CD8-positive, alpha-beta memory T cell (primary cell): ENCODE measurements around the gene PAX5. TPM values are rescaled to one million over a fixed set of nuclear protein-coding genes. Genes with fewer than 3 reads are reported as not detected.

ENCODE experiments used
- CTCF ChIA-PET: fragments of 350-600 bp; sonication (Branson Sonifier 250); formaldehyde crosslinking; loops from one replicate; lab custom pipeline; 2021; ENCODE audit warnings: antibody characterized with exemption; lab: Charles Lee
- POLR2A ChIA-PET: fragments of 350-600 bp; sonication (Branson Sonifier 250); formaldehyde crosslinking; loops from one replicate; lab custom pipeline; 2021; ENCODE audit warnings: antibody characterized with exemption; lab: Charles Lee
- DNase-seq, 5 donors: peaks; one replicate each; pipeline versions ENCODE4 v3.0.0 to v3.0.0-alpha.2; 2020 to 2022; ENCODE audit warnings: mixed read lengths in 1 of 5
- H3K27ac ChIP-seq: one replicate; pipeline ENCODE4 v1.7.0; 2013; ENCODE audit warnings: low read depth, mild to moderate bottlenecking, low read length, moderate library complexity
- H3K27me3 ChIP-seq: 2 replicates; pipeline ENCODE4 v1.7.0; 2013; ENCODE audit warnings: low read length, mild to moderate bottlenecking; ENCODE audit not compliant: insufficient read depth, poor library complexity, severe bottlenecking
- H3K36me3 ChIP-seq: 2 replicates; pipeline ENCODE4 v1.7.0; 2013; ENCODE audit warnings: mild to moderate bottlenecking, low read length, moderate library complexity; ENCODE audit not compliant: insufficient read depth
- H3K4me1 ChIP-seq: 2 replicates; pipeline ENCODE4 v1.7.0; 2013; ENCODE audit warnings: mild to moderate bottlenecking, low read length, moderate library complexity; ENCODE audit not compliant: insufficient read depth
- H3K4me3 ChIP-seq: 2 replicates; pipeline ENCODE4 v1.7.0; 2013; ENCODE audit warnings: mild to moderate bottlenecking, low read length
- H3K9me3 ChIP-seq: 2 replicates; pipeline ENCODE4 v1.7.0; 2013; ENCODE audit warnings: mild to moderate bottlenecking, low read length
- H3K27ac Mint-ChIP-seq, 8 donors: one replicate each; pipeline ENCODE4 v1.8.0; 2020 to 2021; ENCODE audit warnings: mixed read lengths in 8 of 8, mild to moderate bottlenecking in 6 of 8, inconsistent platforms in 3 of 8, moderate library complexity in 3 of 8
- H3K27me3 Mint-ChIP-seq, 2 donors: one replicate each; pipeline ENCODE4 v1.8.0; 2020 to 2021; ENCODE audit warnings: mixed read lengths in 2 of 2, mild to moderate bottlenecking in 1 of 2, moderate library complexity in 1 of 2
- H3K36me3 Mint-ChIP-seq, 3 donors: one replicate each; pipeline ENCODE4 v1.8.0; 2020 to 2021; ENCODE audit warnings: mixed read lengths in 3 of 3, inconsistent platforms in 1 of 3, mild to moderate bottlenecking in 1 of 3
- H3K4me1 Mint-ChIP-seq, 3 donors: one replicate each; pipeline ENCODE4 v1.8.0; 2020 to 2021; ENCODE audit warnings: mixed read lengths in 3 of 3, inconsistent platforms in 1 of 3, mild to moderate bottlenecking in 1 of 3
- H3K4me3 Mint-ChIP-seq, 7 donors: one replicate each; pipeline ENCODE4 v1.8.0; 2020 to 2021; ENCODE audit warnings: mixed read lengths in 7 of 7, mild to moderate bottlenecking in 6 of 7, moderate library complexity in 4 of 7, inconsistent platforms in 2 of 7
- H3K9me3 Mint-ChIP-seq, 5 donors: one replicate each; pipeline ENCODE4 v1.8.0; 2020 to 2022; ENCODE audit warnings: mixed read lengths in 5 of 5, mild to moderate bottlenecking in 3 of 5, moderate library complexity in 2 of 5, inconsistent platforms in 1 of 5
- polyA plus RNA-seq: library from polyadenylated mRNA; unstranded; fragments of 300-500 nt; fragmentation: Illumina TruSeq; gene quantifications from one replicate; pipeline ENCODE4 v1.2.3, GENCODE V29; 2021
- total RNA-seq, 2 experiments: library from RNA; stranded (reverse); gene quantifications; one replicate each; pipeline ENCODE4 v1.2.3, GENCODE V29; 2021

Gene PAX5
- total and polyA plus RNA-seq, 3 experiments from 2014 or later, result 0.18 to 0.29 TPM; not detected in 1

- POLR2A ChIA-PET, result no interaction called here
- Histone ChIP-seq H3K9me3 (no peaks in the 10 kb centered on the region), H3K27me3 (no peaks in the 10 kb centered on the region), H3K27ac (no peak overlapping the region), H3K4me1 (no peaks in the 10 kb centered on the region), H3K36me3 (no peaks in the 10 kb centered on the region), H3K4me3 (no peak overlapping the region)
- H3K4me3 Mint-ChIP-seq, result no peak overlapping the region
- peaks cover 7 to 15% of the 10 kb centered on the region in 2 donors for H3K27me3 Mint-ChIP-seq
- peak overlapping the region in 1 of 8 donors; percentile 17 for H3K27ac Mint-ChIP-seq
- no peak for DNase-seq
- peaks cover 0 to 2% (median 0%) of the 10 kb centered on the region in 3 donors for H3K36me3 Mint-ChIP-seq
- H3K4me1 Mint-ChIP-seq, result no peaks in the 10 kb centered on the region
- H3K9me3 Mint-ChIP-seq, result peaks cover 3 to 8% (median 5%) of the 10 kb centered on the region in 5 donors
- CTCF ChIA-PET, result no interaction called here
These were observed 99.5 kb downstream of the PAX5 start for GRCh38 chr9:36934478-36935065.

DNA sequence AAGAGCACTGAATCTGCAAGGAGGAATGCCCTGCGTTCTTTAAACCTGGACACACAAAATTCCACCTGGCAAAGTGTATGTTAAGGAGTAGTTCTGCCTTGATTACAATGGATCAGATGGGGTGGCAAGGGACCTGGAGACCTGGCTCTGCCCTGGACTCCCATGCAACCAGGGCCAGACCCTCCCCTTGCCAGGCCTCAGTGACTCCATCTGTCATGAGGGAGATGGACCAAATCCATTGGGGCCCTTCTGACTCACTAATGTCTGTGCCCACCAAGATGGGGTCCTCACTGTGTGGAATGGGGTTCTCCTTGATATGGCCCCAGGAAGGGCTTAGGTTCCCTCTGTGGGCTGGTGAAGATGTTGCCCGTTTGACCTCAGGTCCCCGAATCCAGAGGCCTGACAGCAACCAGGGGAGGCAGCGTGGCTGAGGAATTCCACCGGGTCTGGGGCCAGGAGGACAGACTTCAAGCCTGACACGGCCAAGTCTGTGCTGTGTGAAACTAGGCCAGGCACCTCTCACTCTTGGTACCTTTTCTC lies 100.3 kb downstream of the PAX5 start:
- H3K4me1 ChIP-seq, result no peaks in the 10 kb centered on the region
- H3K4me3 Mint-ChIP-seq, result no peak overlapping the region
- no peak overlapping the region for H3K27ac Mint-ChIP-seq
- ChIA-PET POLR2A (no interaction called here), CTCF (no interaction called here)
- no peak overlapping the region for H3K4me3 ChIP-seq
- no peak overlapping the region for H3K27ac ChIP-seq
- DNase-seq, result no peak
- H3K36me3 Mint-ChIP-seq, result peaks cover 0 to 2% (median 0%) of the 10 kb centered on the region in 3 donors
- peaks cover 9 to 12% of the 10 kb centered on the region in 2 donors for H3K27me3 Mint-ChIP-seq
- H3K4me1 Mint-ChIP-seq, result no peaks in the 10 kb centered on the region
- no peaks in the 10 kb centered on the region for H3K9me3 ChIP-seq
- H3K36me3 ChIP-seq, result no peaks in the 10 kb centered on the region
- no peaks in the 10 kb centered on the region for H3K27me3 ChIP-seq
- H3K9me3 Mint-ChIP-seq, result peaks cover 3 to 8% (median 5%) of the 10 kb centered on the region in 5 donors

- ChIA-PET POLR2A (no interaction called here), CTCF (no interaction called here)
- Mint-ChIP-seq H3K27ac (no peak overlapping the region), H3K36me3 (peaks cover 0 to 2% (median 0%) of the 10 kb centered on the region in 3 donors), H3K9me3 (peaks cover 3 to 8% (median 5%) of the 10 kb centered on the region in 5 donors), H3K4me1 (no peaks in the 10 kb centered on the region), H3K27me3 (peaks cover 9 to 12% of the 10 kb centered on the region in 2 donors), H3K4me3 (no peak overlapping the region)
- Histone ChIP-seq H3K27me3 (no peaks in the 10 kb centered on the region), H3K4me1 (no peaks in the 10 kb centered on the region), H3K9me3 (no peaks in the 10 kb centered on the region), H3K27ac (no peak overlapping the region), H3K36me3 (no peaks in the 10 kb centered on the region), H3K4me3 (no peak overlapping the region)
- no peak for DNase-seq
These were observed 101.9 kb downstream of the PAX5 start for GRCh38 chr9:36932198-36932597.

DNA sequence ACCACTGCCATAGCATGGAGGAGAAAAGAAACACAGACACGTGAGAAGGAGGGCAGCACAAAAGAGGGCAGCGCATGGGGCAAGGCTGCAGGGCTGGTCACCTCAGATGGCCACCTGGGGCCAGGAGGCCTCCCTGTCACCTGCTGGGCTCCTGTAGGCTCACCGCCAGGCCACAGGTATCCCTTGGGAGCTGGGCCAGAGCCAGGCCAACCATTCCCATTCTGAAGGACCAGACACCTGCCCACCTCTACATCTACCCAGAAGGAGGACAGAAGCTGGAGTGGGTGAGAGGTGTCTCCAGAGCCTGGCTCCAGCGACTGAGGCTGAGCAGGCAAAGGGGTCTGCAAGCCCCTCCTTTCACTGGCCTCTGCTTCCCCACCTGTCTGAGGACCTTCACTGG lies 103.1 kb downstream of the PAX5 start:
- H3K36me3 Mint-ChIP-seq, result peaks cover 0 to 2% (median 0%) of the 10 kb centered on the region in 3 donors
- Histone ChIP-seq H3K4me1 (no peaks in the 10 kb centered on the region), H3K27ac (no peak overlapping the region), H3K36me3 (no peaks in the 10 kb centered on the region), H3K9me3 (no peaks in the 10 kb centered on the region), H3K4me3 (no peak overlapping the region), H3K27me3 (no peaks in the 10 kb centered on the region)
- ChIA-PET CTCF (no interaction called here), POLR2A (no interaction called here)
- no peaks in the 10 kb centered on the region for H3K4me1 Mint-ChIP-seq
- H3K4me3 Mint-ChIP-seq, result no peak overlapping the region
- no peak for DNase-seq
- H3K9me3 Mint-ChIP-seq, result peaks cover 3 to 8% (median 5%) of the 10 kb centered on the region in 5 donors
- H3K27ac Mint-ChIP-seq, result no peak overlapping the region
- peaks cover 6 to 12% of the 10 kb centered on the region in 2 donors for H3K27me3 Mint-ChIP-seq

GRCh38 chr9:36929350-36929675 lies 104.8 kb downstream of the PAX5 start:
- H3K36me3 Mint-ChIP-seq, result peaks cover 0 to 2% (median 0%) of the 10 kb centered on the region in 3 donors
- no peaks in the 10 kb centered on the region for H3K27me3 ChIP-seq

DNA sequence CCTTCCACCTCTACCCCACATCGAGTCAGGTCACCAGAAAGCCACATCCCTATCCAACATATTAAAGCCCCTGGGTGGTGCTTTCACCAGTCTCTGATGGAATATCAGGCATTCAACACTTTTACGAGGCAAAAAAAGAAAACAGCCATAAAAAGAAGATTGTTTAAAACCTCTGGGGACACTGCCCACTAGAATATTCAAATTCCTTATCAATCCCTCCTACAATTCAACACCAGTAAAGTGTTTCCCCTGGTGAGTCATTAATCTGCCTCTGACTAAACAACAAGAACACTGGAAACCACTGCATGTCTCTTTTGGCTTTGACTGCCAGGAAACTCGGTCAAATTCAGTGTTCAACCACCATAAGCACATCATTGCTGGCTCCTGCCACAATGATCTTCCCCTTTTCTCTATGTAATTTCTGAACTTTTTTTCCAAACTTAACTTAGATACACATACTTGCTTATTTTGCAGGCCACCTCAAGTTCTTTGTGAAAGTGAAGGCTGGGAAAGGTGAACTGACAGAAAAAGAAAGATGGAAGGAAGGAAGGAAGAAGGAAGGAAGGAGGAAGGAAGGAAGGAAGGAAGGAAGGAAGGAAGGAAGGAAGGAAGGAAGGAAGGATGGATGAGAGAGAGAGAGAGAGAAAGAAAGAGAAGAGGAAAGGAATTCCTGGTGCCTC lies 105.3 kb downstream of the PAX5 start:
- peaks cover 0 to 2% (median 0%) of the 10 kb centered on the region in 3 donors for H3K36me3 Mint-ChIP-seq
- CTCF ChIA-PET, result no interaction called here
- H3K4me1 Mint-ChIP-seq, result no peaks in the 10 kb centered on the region
- no peaks in the 10 kb centered on the region for H3K36me3 ChIP-seq
- H3K4me1 ChIP-seq, result no peaks in the 10 kb centered on the region
- H3K27ac Mint-ChIP-seq, result peak overlapping the region in 1 of 8 donors; percentile 83
- no peaks in the 10 kb centered on the region for H3K9me3 ChIP-seq
- no peak for DNase-seq
- no peak overlapping the region for H3K4me3 ChIP-seq
- peaks cover 3 to 8% (median 5%) of the 10 kb centered on the region in 5 donors for H3K9me3 Mint-ChIP-seq
- peaks cover 6 to 11% of the 10 kb centered on the region in 2 donors for H3K27me3 Mint-ChIP-seq
- H3K27ac ChIP-seq, result no peak overlapping the region
- POLR2A ChIA-PET, result no interaction called here
- no peak overlapping the region for H3K4me3 Mint-ChIP-seq
- no peaks in the 10 kb centered on the region for H3K27me3 ChIP-seq

More at GRCh38 chr9:36929350-36929675, 104.8 kb downstream of the PAX5 start:
- H3K4me3 ChIP-seq, result no peak overlapping the region
- POLR2A ChIA-PET, result no interaction called here
- Mint-ChIP-seq H3K27ac (no peak overlapping the region), H3K27me3 (peaks cover 6 to 12% of the 10 kb centered on the region in 2 donors), H3K4me1 (no peaks in the 10 kb centered on the region), H3K9me3 (peaks cover 3 to 8% (median 5%) of the 10 kb centered on the region in 5 donors), H3K4me3 (no peak overlapping the region)
- H3K4me1 ChIP-seq, result no peaks in the 10 kb centered on the region
- CTCF ChIA-PET, result no interaction called here
- no peaks in the 10 kb centered on the region for H3K36me3 ChIP-seq
- no peaks in the 10 kb centered on the region for H3K9me3 ChIP-seq
- no peak for DNase-seq
- H3K27ac ChIP-seq, result no peak overlapping the region

- no peak overlapping the region for H3K4me3 Mint-ChIP-seq
- no peaks in the 10 kb centered on the region for H3K4me1 ChIP-seq
- DNase-seq, result no peak
- no peak overlapping the region for H3K27ac Mint-ChIP-seq
- H3K9me3 ChIP-seq, result no peaks in the 10 kb centered on the region
- no peak overlapping the region for H3K27ac ChIP-seq
- H3K27me3 Mint-ChIP-seq, result peaks cover 9 to 10% of the 10 kb centered on the region in 2 donors
- CTCF ChIA-PET, result no interaction called here
- POLR2A ChIA-PET, result no interaction called here
- no peaks in the 10 kb centered on the region for H3K4me1 Mint-ChIP-seq
- H3K27me3 ChIP-seq, result no peaks in the 10 kb centered on the region
- H3K9me3 Mint-ChIP-seq, result peaks cover 2 to 7% (median 5%) of the 10 kb centered on the region in 5 donors
- H3K4me3 ChIP-seq, result no peak overlapping the region
- peaks cover 0 to 2% (median 0%) of the 10 kb centered on the region in 3 donors for H3K36me3 Mint-ChIP-seq
- H3K36me3 ChIP-seq, result no peaks in the 10 kb centered on the region
These were observed 105.9 kb downstream of the PAX5 start for GRCh38 chr9:36928210-36928609.

GRCh38 chr9:36924757-36925432 lies 109.2 kb downstream of the PAX5 start:
- H3K36me3 ChIP-seq, result no peaks in the 10 kb centered on the region
- no peaks in the 10 kb centered on the region for H3K36me3 Mint-ChIP-seq
- ChIA-PET CTCF (no interaction called here), POLR2A (no interaction called here)
- no peak overlapping the region for H3K27ac ChIP-seq
- H3K9me3 ChIP-seq, result no peaks in the 10 kb centered on the region
- no peak overlapping the region for H3K4me3 ChIP-seq
- H3K27me3 ChIP-seq, result no peaks in the 10 kb centered on the region
- no peaks in the 10 kb centered on the region for H3K9me3 Mint-ChIP-seq
- no peaks in the 10 kb centered on the region for H3K4me1 ChIP-seq
- no peak overlapping the region for H3K27ac Mint-ChIP-seq
- H3K27me3 Mint-ChIP-seq, result peaks cover 12 to 16% of the 10 kb centered on the region in 2 donors
- no peaks in the 10 kb centered on the region for H3K4me1 Mint-ChIP-seq
- no peak overlapping the region for H3K4me3 Mint-ChIP-seq
- no peak for DNase-seq
